ENCODE data around the gene CRACR2B. TPM values are rescaled to one million over a fixed set of nuclear protein-coding genes. Genes with fewer than 3 reads are reported as not detected.

CRACR2B gene
- polyA plus RNA-seq, 3 donors = 1.0 to 11.0 (median 1.4) TPM

- peaks cover 3 to 22% of the 10 kb centered on the region in 2 donors for H3K36me3 Mint-ChIP-seq
- Histone ChIP-seq H2AFZ (ENCODE audit: insufficient read depth, low read depth, low read length, poor library complexity, severe bottlenecking) (no peak overlapping the region), H3K4me1 (ENCODE audit: control insufficient read depth in 1 of 2, insufficient read depth in 2 of 2, low read length in 2 of 2) (peaks cover 38 to 45% of the 10 kb centered on the region in 2 donors), H3K9me3 (replicated peaks in 1 of 2; ENCODE audit: control insufficient read depth in 1 of 2, insufficient read depth in 1 of 2, low read length in 2 of 2) (no peaks in the 10 kb centered on the region), H3K4me3 (replicated peaks in 1 of 3; ENCODE audit: low read depth in 2 of 3, low read length in 3 of 3) (no peak overlapping the region), H3K4me2 (replicated peaks; ENCODE audit: extremely low read depth, low read length, poor library complexity, severe bottlenecking) (no peak overlapping the region), H3K36me3 (replicated peaks in 1 of 2; ENCODE audit: control insufficient read depth in 1 of 2, insufficient read depth in 2 of 2, low read length in 2 of 2) (peaks cover 14 to 15% of the 10 kb centered on the region in 2 donors), H3K9ac (ENCODE audit: insufficient read depth, low read length, poor library complexity, severe bottlenecking) (no peak overlapping the region), H3K27ac (ENCODE audit: low read depth in 1 of 2, low read length in 2 of 2) (no peak overlapping the region), H3K79me2 (ENCODE audit: insufficient read depth, low read length) (peaks cover 15% of the 10 kb centered on the region), H3K27me3 (ENCODE audit: control insufficient read depth in 2 of 2, insufficient read depth in 2 of 2, low read length in 2 of 2) (no peaks in the 10 kb centered on the region), H4K20me1 (ENCODE audit: insufficient read depth, low read length) (peaks cover 11% of the 10 kb centered on the region)
- H3K4me1 Mint-ChIP-seq = peaks cover 28% of the 10 kb centered on the region
- H3K9me3 Mint-ChIP-seq = peaks cover 0 to 3% (median 0%) of the 10 kb centered on the region in 7 donors
- 97% methylated on average over 22 of the region's 30 CpGs for WGBS (ENCODE audit: insufficient coverage)
- H3K27me3 Mint-ChIP-seq (ENCODE audit: low read depth in 3 of 3) = peaks cover 0 to 5% (median 2%) of the 10 kb centered on the region in 3 donors
- H3K27ac Mint-ChIP-seq = no peak overlapping the region
- no peak for TF ChIP-seq CTCF (IDR thresholded peaks at IDR 0.05)
- no peak for DNase-seq
- intact Hi-C loops (cut with micrococcal nuclease) = no loop called here
- no peak overlapping the region for H3K4me3 Mint-ChIP-seq
Observed at GRCh38 chr11:800473-800872, 27.2 kb upstream of the CRACR2B start.

- H3K27me3 Mint-ChIP-seq (ENCODE audit: low read depth in 3 of 3) = peaks cover 0 to 5% (median 2%) of the 10 kb centered on the region in 3 donors
- Histone ChIP-seq H3K9ac (ENCODE audit: insufficient read depth, low read length, poor library complexity, severe bottlenecking) (no peak overlapping the region), H3K36me3 (replicated peaks in 1 of 2; ENCODE audit: control insufficient read depth in 1 of 2, insufficient read depth in 2 of 2, low read length in 2 of 2) (peaks cover 14 to 15% of the 10 kb centered on the region in 2 donors), H3K4me3 (replicated peaks in 1 of 3; ENCODE audit: low read depth in 2 of 3, low read length in 3 of 3) (no peak overlapping the region), H3K27ac (ENCODE audit: low read depth in 1 of 2, low read length in 2 of 2) (no peak overlapping the region), H4K20me1 (ENCODE audit: insufficient read depth, low read length) (peaks cover 11% of the 10 kb centered on the region), H3K27me3 (ENCODE audit: control insufficient read depth in 2 of 2, insufficient read depth in 2 of 2, low read length in 2 of 2) (no peaks in the 10 kb centered on the region), H3K4me1 (ENCODE audit: control insufficient read depth in 1 of 2, insufficient read depth in 2 of 2, low read length in 2 of 2) (peaks cover 34 to 42% of the 10 kb centered on the region in 2 donors), H3K4me2 (replicated peaks; ENCODE audit: extremely low read depth, low read length, poor library complexity, severe bottlenecking) (no peak overlapping the region), H3K79me2 (ENCODE audit: insufficient read depth, low read length) (peaks cover 15% of the 10 kb centered on the region), H2AFZ (ENCODE audit: insufficient read depth, low read depth, low read length, poor library complexity, severe bottlenecking) (no peak overlapping the region), H3K9me3 (replicated peaks in 1 of 2; ENCODE audit: control insufficient read depth in 1 of 2, insufficient read depth in 1 of 2, low read length in 2 of 2) (no peaks in the 10 kb centered on the region)
- 93% methylated on average over 17 of the region's 20 CpGs for WGBS (ENCODE audit: insufficient coverage)
- H3K4me1 Mint-ChIP-seq = peaks cover 27% of the 10 kb centered on the region
- DNase-seq = no peak
- peak overlapping the region in 1 of 7 donors; percentile 46 for H3K27ac Mint-ChIP-seq
- TF ChIP-seq CTCF (IDR thresholded peaks at IDR 0.05) = no peak
- no peak overlapping the region for H3K4me3 Mint-ChIP-seq
- H3K9me3 Mint-ChIP-seq = peaks cover 0 to 3% (median 0%) of the 10 kb centered on the region in 7 donors
- intact Hi-C loops (cut with micrococcal nuclease) = no loop called here
- peaks cover 3 to 22% of the 10 kb centered on the region in 2 donors for H3K36me3 Mint-ChIP-seq
Observed at GRCh38 chr11:801097-801780, 26.5 kb upstream of the CRACR2B start.
